ENCODE results near the gene SUCLG1.

Gene SUCLG1

GRCh38 chr2:84461310-84461709 lies 2.2 kb upstream of the SUCLG1 start:
- Histone ChIP-seq H3K36me3 (ENCODE audit: control insufficient read depth, insufficient read depth, low read length) (no peaks in the 10 kb centered on the region), H3K4me3 (ENCODE audit: extremely low read depth, insufficient read depth, low read length, poor library complexity, severe bottlenecking) (no peak overlapping the region), H3K27ac (ENCODE audit: low read depth, low read length, severe bottlenecking) (no peak overlapping the region), H3K9me3 (ENCODE audit: control insufficient read depth, low read length) (peaks cover 6% of the 10 kb centered on the region), H3K4me1 (ENCODE audit: control insufficient read depth, insufficient read depth, low read length, poor library complexity, severe bottlenecking) (peaks cover 7% of the 10 kb centered on the region)
- 80 to 83% methylated on average over 1 of the region's 3 CpGs for WGBS, 2 experiments (ENCODE audit: insufficient coverage in 2 of 2)

GRCh38 chr2:84460670-84461069 lies 1.6 kb upstream of the SUCLG1 start:
- no peak overlapping the region for H3K4me3 ChIP-seq (ENCODE audit: extremely low read depth, insufficient read depth, low read length, poor library complexity, severe bottlenecking)
- WGBS, 2 experiments (ENCODE audit: insufficient coverage in 2 of 2), result no CpG with 5 or more reads among the region's 2 CpGs
- peaks cover 7% of the 10 kb centered on the region for H3K4me1 ChIP-seq (ENCODE audit: control insufficient read depth, insufficient read depth, low read length, poor library complexity, severe bottlenecking)
- no peak overlapping the region for H3K27ac ChIP-seq (ENCODE audit: low read depth, low read length, severe bottlenecking)
- no peaks in the 10 kb centered on the region for H3K36me3 ChIP-seq (ENCODE audit: control insufficient read depth, insufficient read depth, low read length)
- H3K9me3 ChIP-seq (ENCODE audit: control insufficient read depth, low read length), result peaks cover 6% of the 10 kb centered on the region

- Histone ChIP-seq H3K36me3 (ENCODE audit: control insufficient read depth, insufficient read depth, low read length) (no peaks in the 10 kb centered on the region), H3K9me3 (ENCODE audit: control insufficient read depth, low read length) (peaks cover 6% of the 10 kb centered on the region), H3K27ac (ENCODE audit: low read depth, low read length, severe bottlenecking) (no peak overlapping the region), H3K4me1 (ENCODE audit: control insufficient read depth, insufficient read depth, low read length, poor library complexity, severe bottlenecking) (peaks cover 7% of the 10 kb centered on the region), H3K4me3 (ENCODE audit: extremely low read depth, insufficient read depth, low read length, poor library complexity, severe bottlenecking) (peak overlapping the region; percentile 99)
- WGBS, 2 experiments (ENCODE audit: insufficient coverage in 2 of 2), result 14 to 34% methylated on average over 1 to 3 of the region's 4 CpGs
These were observed 907 bp upstream of the SUCLG1 start for GRCh38 chr2:84459944-84460429.

- 2 to 3% methylated on average over 13 to 14 of the region's 16 CpGs for WGBS, 2 experiments (ENCODE audit: insufficient coverage in 2 of 2)
These were observed 496 bp downstream of the SUCLG1 start for GRCh38 chr2:84458551-84459017.

GRCh38 chr2:84457686-84458085 lies 1.4 kb downstream of the SUCLG1 start:
- H3K4me1 ChIP-seq (ENCODE audit: control insufficient read depth, insufficient read depth, low read length, poor library complexity, severe bottlenecking), result peaks cover 7% of the 10 kb centered on the region
- WGBS, 2 experiments (ENCODE audit: insufficient coverage in 2 of 2), result 76 to 100% methylated on average over 1 to 2 of the region's 2 CpGs
- no peak overlapping the region for H3K27ac ChIP-seq (ENCODE audit: low read depth, low read length, severe bottlenecking)
- H3K4me3 ChIP-seq (ENCODE audit: extremely low read depth, insufficient read depth, low read length, poor library complexity, severe bottlenecking), result peak overlapping the region; percentile 99
- H3K9me3 ChIP-seq (ENCODE audit: control insufficient read depth, low read length), result peaks cover 6% of the 10 kb centered on the region
- H3K36me3 ChIP-seq (ENCODE audit: control insufficient read depth, insufficient read depth, low read length), result peaks cover 2% of the 10 kb centered on the region

More at GRCh38 chr2:84458551-84459017, 496 bp downstream of the SUCLG1 start:
- Histone ChIP-seq H3K4me3 (ENCODE audit: extremely low read depth, insufficient read depth, low read length, poor library complexity, severe bottlenecking) (peak overlapping the region; percentile 99), H3K36me3 (ENCODE audit: control insufficient read depth, insufficient read depth, low read length) (no peaks in the 10 kb centered on the region), H3K27ac (ENCODE audit: low read depth, low read length, severe bottlenecking) (peak overlapping the region; percentile 80), H3K4me1 (ENCODE audit: control insufficient read depth, insufficient read depth, low read length, poor library complexity, severe bottlenecking) (peaks cover 7% of the 10 kb centered on the region), H3K9me3 (ENCODE audit: control insufficient read depth, low read length) (peaks cover 6% of the 10 kb centered on the region)

GRCh38 chr2:84456156-84456555 lies 2.9 kb downstream of the SUCLG1 start:
- no peak overlapping the region for H3K4me3 ChIP-seq (ENCODE audit: extremely low read depth, insufficient read depth, low read length, poor library complexity, severe bottlenecking)
- H3K9me3 ChIP-seq (ENCODE audit: control insufficient read depth, low read length), result peaks cover 4% of the 10 kb centered on the region
- no peak overlapping the region for H3K27ac ChIP-seq (ENCODE audit: low read depth, low read length, severe bottlenecking)
- peaks cover 7% of the 10 kb centered on the region for H3K4me1 ChIP-seq (ENCODE audit: control insufficient read depth, insufficient read depth, low read length, poor library complexity, severe bottlenecking)
- peaks cover 4% of the 10 kb centered on the region for H3K36me3 ChIP-seq (ENCODE audit: control insufficient read depth, insufficient read depth, low read length)
- 0% methylated on average over 1 of the region's 4 CpGs for WGBS, 2 experiments (ENCODE audit: insufficient coverage in 2 of 2)

GRCh38 chr2:84454581-84454980 lies 4.5 kb downstream of the SUCLG1 start:
- no peak overlapping the region for H3K4me3 ChIP-seq (ENCODE audit: extremely low read depth, insufficient read depth, low read length, poor library complexity, severe bottlenecking)
- no peak overlapping the region for H3K27ac ChIP-seq (ENCODE audit: low read depth, low read length, severe bottlenecking)
- peaks cover 12% of the 10 kb centered on the region for H3K4me1 ChIP-seq (ENCODE audit: control insufficient read depth, insufficient read depth, low read length, poor library complexity, severe bottlenecking)
- peaks cover 4% of the 10 kb centered on the region for H3K36me3 ChIP-seq (ENCODE audit: control insufficient read depth, insufficient read depth, low read length)
- WGBS, 2 experiments (ENCODE audit: insufficient coverage in 2 of 2), result no CpG with 5 or more reads among the region's 2 CpGs
- H3K9me3 ChIP-seq (ENCODE audit: control insufficient read depth, low read length), result no peaks in the 10 kb centered on the region

- peaks cover 9% of the 10 kb centered on the region for H3K36me3 ChIP-seq (ENCODE audit: control insufficient read depth, insufficient read depth, low read length)
- no peak overlapping the region for H3K4me3 ChIP-seq (ENCODE audit: extremely low read depth, insufficient read depth, low read length, poor library complexity, severe bottlenecking)
- no peak overlapping the region for H3K27ac ChIP-seq (ENCODE audit: low read depth, low read length, severe bottlenecking)
- H3K4me1 ChIP-seq (ENCODE audit: control insufficient read depth, insufficient read depth, low read length, poor library complexity, severe bottlenecking), result peaks cover 8% of the 10 kb centered on the region
- 80% methylated on average over 1 of the region's 3 CpGs; no CpG with 5 or more reads in 1 of the 2 experiments for WGBS, 2 experiments (ENCODE audit: insufficient coverage in 2 of 2)
- no peaks in the 10 kb centered on the region for H3K9me3 ChIP-seq (ENCODE audit: control insufficient read depth, low read length)
These were observed 6.5 kb downstream of the SUCLG1 start for GRCh38 chr2:84452624-84453023.

- H3K9me3 ChIP-seq (ENCODE audit: control insufficient read depth, low read length), result no peaks in the 10 kb centered on the region
- WGBS, 2 experiments (ENCODE audit: insufficient coverage in 2 of 2), result 93% methylated on average over 2 of the region's 2 CpGs; no CpG with 5 or more reads in 1 of the 2 experiments
- peaks cover 5% of the 10 kb centered on the region for H3K4me1 ChIP-seq (ENCODE audit: control insufficient read depth, insufficient read depth, low read length, poor library complexity, severe bottlenecking)
- peaks cover 10% of the 10 kb centered on the region for H3K36me3 ChIP-seq (ENCODE audit: control insufficient read depth, insufficient read depth, low read length)
- no peak overlapping the region for H3K27ac ChIP-seq (ENCODE audit: low read depth, low read length, severe bottlenecking)
- no peak overlapping the region for H3K4me3 ChIP-seq (ENCODE audit: extremely low read depth, insufficient read depth, low read length, poor library complexity, severe bottlenecking)
These were observed 7.5 kb downstream of the SUCLG1 start for GRCh38 chr2:84451579-84451978.

- Histone ChIP-seq H3K9me3 (ENCODE audit: control insufficient read depth, low read length) (no peaks in the 10 kb centered on the region), H3K36me3 (ENCODE audit: control insufficient read depth, insufficient read depth, low read length) (peaks cover 15% of the 10 kb centered on the region), H3K27ac (ENCODE audit: low read depth, low read length, severe bottlenecking) (no peak overlapping the region), H3K4me1 (ENCODE audit: control insufficient read depth, insufficient read depth, low read length, poor library complexity, severe bottlenecking) (peaks cover 5% of the 10 kb centered on the region), H3K4me3 (ENCODE audit: extremely low read depth, insufficient read depth, low read length, poor library complexity, severe bottlenecking) (no peak overlapping the region)
- 81 to 88% methylated on average over 2 of the region's 2 CpGs for WGBS, 2 experiments (ENCODE audit: insufficient coverage in 2 of 2)
These were observed 8.5 kb downstream of the SUCLG1 start for GRCh38 chr2:84450288-84451227.

GRCh38 chr2:84449711-84450110 lies 9.4 kb downstream of the SUCLG1 start:
- H3K9me3 ChIP-seq (ENCODE audit: control insufficient read depth, low read length), result no peaks in the 10 kb centered on the region
- H3K36me3 ChIP-seq (ENCODE audit: control insufficient read depth, insufficient read depth, low read length), result peaks cover 21% of the 10 kb centered on the region
- no peak overlapping the region for H3K4me3 ChIP-seq (ENCODE audit: extremely low read depth, insufficient read depth, low read length, poor library complexity, severe bottlenecking)
- WGBS, 2 experiments (ENCODE audit: insufficient coverage in 2 of 2), result no CpG with 5 or more reads among the region's 6 CpGs
- H3K4me1 ChIP-seq (ENCODE audit: control insufficient read depth, insufficient read depth, low read length, poor library complexity, severe bottlenecking), result peaks cover 5% of the 10 kb centered on the region
- no peak overlapping the region for H3K27ac ChIP-seq (ENCODE audit: low read depth, low read length, severe bottlenecking)

All from mesodermal cell (in vitro differentiated cells).